Midbrain (tissue), 1 donor: ENCODE data around the gene MTA1.

ENCODE experiments used
- DNase-seq: peaks from one replicate; lab custom pipeline; 2025; lab: John Stamatoyannopoulos, UW

The MTA1 gene

GRCh38 chr14:105410642-105411016 is 9.0 kb upstream of the MTA1 start:
- DNase-seq: no peak

GRCh38 chr14:105411017-105411941 is 8.3 kb upstream of the MTA1 start:
- peak; percentile 19 for DNase-seq

- DNase-seq: no peak
These were observed 7.4 kb upstream of the MTA1 start for GRCh38 chr14:105411985-105412770.

- no peak for DNase-seq
These were observed 6.7 kb upstream of the MTA1 start for GRCh38 chr14:105412771-105413543.

GRCh38 chr14:105413544-105413886 is 6.1 kb upstream of the MTA1 start:
- peak; percentile 60 for DNase-seq

GRCh38 chr14:105414456-105415371 is 4.9 kb upstream of the MTA1 start:
- peak; percentile 79 for DNase-seq

GRCh38 chr14:105415481-105416428 is 3.9 kb upstream of the MTA1 start:
- DNase-seq: no peak

GRCh38 chr14:105416671-105417070 is 3.0 kb upstream of the MTA1 start:
- no peak for DNase-seq

- no peak for DNase-seq
These were observed 1.9 kb upstream of the MTA1 start for GRCh38 chr14:105417690-105418121.

- DNase-seq: no peak
These were observed 1.1 kb upstream of the MTA1 start for GRCh38 chr14:105418269-105419194.

GRCh38 chr14:105420101-105420973 is 710 bp downstream of the MTA1 start:
- no peak for DNase-seq

- DNase-seq: no peak
These were observed 1.5 kb downstream of the MTA1 start for GRCh38 chr14:105420974-105421674.

GRCh38 chr14:105421723-105422615 is 2.3 kb downstream of the MTA1 start:
- DNase-seq: no peak

- DNase-seq: no peak
These were observed 3.3 kb downstream of the MTA1 start for GRCh38 chr14:105422695-105423487.

- DNase-seq: no peak
These were observed 4.0 kb downstream of the MTA1 start for GRCh38 chr14:105423488-105424195.
